GM18517 (cell line): Measurements from ENCODE around the gene DNAH6.

ENCODE experiments used
- ATAC-seq: cut with Tn5 transposase; IDR thresholded peaks from one replicate; pipeline ENCODE4 v1.9.1; 2021; ENCODE audit warnings: mild to moderate bottlenecking, moderate library complexity; ENCODE audit not compliant: unreplicated experiment

The DNAH6 gene

GRCh38 chr2:84686783-84687476 is 170.6 kb downstream of the DNAH6 start:
- no peak for ATAC-seq

- ATAC-seq, result no peak
Observed at GRCh38 chr2:84687498-84688149, 171.3 kb downstream of the DNAH6 start.

DNA sequence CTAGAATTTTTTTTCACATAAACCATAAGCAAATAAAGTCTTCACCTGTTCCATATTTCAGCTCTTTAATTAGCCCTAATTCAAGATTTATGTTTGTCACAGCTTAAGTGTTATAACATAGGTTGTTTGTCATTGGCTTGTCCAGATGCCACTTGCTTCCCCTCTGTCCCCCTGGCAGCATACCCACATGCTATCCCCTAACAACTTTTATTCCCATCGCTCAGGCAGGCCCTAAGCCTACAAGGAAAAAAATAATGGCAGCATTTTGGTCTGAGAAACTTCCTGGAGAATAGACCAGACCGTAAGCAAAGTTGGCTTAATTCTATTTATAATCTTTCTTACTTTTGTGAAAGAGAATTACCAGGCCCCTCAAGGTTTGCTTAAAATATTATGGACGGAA is 173.9 kb downstream of the DNAH6 start:
- no peak for ATAC-seq

- ATAC-seq, result no peak
Observed at GRCh38 chr2:84694088-84694622, 177.9 kb downstream of the DNAH6 start.

GRCh38 chr2:84697895-84698294 is 181.6 kb downstream of the DNAH6 start:
- ATAC-seq, result no peak

GRCh38 chr2:84700006-84700405 is 183.7 kb downstream of the DNAH6 start:
- no peak for ATAC-seq

DNA sequence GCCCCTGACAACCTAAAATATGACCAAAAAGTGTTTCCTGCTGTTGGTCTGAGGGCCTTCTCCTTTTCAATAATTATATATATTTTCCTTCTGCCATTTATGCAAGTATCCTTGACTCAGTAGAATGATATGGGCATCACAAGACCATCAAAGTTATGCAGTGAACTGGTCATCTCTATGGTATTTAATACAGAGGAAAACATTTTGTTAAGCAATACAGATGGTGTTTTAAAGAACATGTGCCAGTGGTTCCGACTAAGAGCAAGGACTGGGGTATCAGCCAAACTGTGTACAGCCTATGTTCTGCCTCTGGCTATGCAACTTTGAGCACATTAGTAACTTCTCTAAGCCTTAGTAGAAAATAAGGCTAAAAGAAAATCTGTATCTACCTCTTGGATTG is 185.6 kb downstream of the DNAH6 start:
- ATAC-seq, result no peak

DNA sequence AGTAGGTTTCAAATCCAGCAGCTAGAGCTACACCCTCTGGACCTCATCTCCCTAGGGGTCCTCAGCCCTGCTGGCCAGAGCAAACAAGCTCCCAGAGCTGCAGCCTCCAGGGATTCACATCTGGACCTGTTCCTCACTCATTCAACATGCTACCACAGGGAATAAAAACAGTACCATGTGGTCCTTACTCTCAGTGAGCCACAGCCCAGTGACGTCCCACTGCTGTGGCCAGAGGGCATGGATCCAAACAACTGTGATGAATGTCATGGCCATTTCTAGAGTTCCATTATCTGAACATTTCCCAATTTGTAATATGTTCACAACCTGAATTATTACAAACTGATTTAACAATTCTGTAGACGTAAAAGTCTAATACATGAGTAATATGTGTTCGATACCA is 186.6 kb downstream of the DNAH6 start:
- no peak for ATAC-seq

- no peak for ATAC-seq
Observed at GRCh38 chr2:84703831-84704230, 187.5 kb downstream of the DNAH6 start.

DNA sequence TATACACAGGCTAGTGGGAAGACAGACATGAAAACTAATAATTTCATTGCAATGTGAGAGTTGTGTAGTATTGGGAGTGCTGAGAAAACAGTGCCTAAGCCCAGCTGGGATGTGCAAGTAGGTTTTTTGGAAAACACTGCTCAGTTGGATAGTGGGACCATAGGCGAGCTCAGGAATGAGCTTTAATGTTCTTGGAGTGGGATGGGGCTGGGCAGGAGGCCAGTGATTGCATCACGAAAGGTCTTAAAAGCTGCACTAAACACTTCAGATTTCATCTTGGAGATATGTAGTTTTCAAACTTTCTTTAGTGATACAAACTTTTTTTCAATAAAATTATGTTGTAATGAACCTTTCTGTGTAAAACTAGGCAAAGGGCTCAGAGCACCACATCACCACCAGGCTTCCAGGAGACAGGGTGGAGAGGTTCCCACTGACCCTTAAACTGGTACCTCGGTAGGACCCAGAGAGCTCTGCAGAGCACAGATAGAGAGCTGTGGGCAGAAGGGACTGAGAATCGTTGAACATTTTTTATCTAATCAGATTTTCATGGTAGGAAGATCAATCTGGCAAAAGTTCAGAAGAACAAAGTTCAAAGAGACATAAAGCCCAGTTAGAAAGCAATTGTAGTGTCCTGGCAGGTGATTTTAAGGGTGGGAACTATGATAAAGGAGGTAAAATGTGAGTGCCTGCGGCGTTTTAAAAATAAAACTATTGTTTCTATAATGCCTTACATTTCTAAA is 188.4 kb downstream of the DNAH6 start:
- no peak for ATAC-seq

DNA sequence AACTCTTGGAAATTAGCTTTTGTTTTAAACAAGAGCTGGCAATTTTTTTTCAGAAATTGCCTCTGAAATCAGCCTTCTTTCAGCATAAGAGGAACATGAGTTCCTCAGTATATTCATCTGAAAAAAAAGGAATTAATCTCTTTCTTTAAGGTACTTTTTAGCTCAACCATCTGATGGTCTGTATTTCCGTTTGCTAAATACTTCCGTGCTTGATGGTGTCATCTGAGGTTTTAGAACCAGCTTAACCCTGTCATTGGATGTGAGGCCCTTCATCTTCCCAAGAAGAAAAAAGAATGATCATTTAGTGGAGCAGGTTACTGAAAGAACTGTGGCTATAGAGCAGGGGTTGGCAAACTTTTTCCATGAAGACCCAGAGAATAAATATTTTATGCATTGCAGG is 189.6 kb downstream of the DNAH6 start:
- ATAC-seq, result no peak

GRCh38 chr2:84708442-84708841 is 192.1 kb downstream of the DNAH6 start:
- ATAC-seq, result no peak

- no peak for ATAC-seq
Observed at GRCh38 chr2:84711651-84712050, 195.4 kb downstream of the DNAH6 start.

DNA sequence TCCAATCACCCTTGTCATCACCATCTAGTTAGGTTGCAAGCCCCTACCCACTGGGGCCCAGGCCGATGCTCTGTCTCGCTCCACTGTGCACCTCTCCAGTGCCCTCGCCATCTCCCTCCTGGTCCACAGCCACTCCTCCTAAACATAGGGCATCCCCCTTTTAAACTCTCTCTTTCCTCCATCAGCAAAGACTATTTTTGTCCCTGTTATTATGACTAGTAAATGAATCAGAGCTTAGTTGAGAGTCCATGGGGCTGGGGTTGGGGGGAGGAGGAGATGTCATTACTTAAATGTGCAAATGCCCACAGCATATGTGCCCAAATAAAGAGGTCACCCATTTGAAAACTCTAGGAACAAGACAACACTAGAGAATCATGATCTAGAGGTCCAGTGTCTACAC is 197.1 kb downstream of the DNAH6 start:
- no peak for ATAC-seq

- no peak for ATAC-seq
Observed at GRCh38 chr2:84716564-84716963, 200.3 kb downstream of the DNAH6 start.

DNA sequence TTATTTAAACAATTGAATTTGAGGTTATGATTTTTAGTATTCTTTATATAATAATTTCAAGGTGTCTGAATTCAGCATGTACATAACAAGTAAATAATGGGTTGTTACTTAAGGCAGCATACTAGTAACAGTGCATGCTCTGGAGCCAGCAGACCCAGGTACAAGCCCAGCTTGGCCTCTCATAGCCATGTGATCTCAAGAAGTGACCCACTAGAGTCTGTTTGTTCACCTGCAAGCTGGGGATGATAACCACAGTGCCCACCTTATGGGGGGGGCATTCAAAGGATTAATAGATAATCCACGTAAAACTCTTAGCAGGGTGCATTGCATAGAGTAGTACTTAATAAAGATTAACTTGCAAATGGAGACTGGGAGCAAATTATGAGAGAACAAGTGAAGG is 201.0 kb downstream of the DNAH6 start:
- no peak for ATAC-seq

- ATAC-seq, result no peak
Observed at GRCh38 chr2:84719434-84719833, 203.1 kb downstream of the DNAH6 start.

DNA sequence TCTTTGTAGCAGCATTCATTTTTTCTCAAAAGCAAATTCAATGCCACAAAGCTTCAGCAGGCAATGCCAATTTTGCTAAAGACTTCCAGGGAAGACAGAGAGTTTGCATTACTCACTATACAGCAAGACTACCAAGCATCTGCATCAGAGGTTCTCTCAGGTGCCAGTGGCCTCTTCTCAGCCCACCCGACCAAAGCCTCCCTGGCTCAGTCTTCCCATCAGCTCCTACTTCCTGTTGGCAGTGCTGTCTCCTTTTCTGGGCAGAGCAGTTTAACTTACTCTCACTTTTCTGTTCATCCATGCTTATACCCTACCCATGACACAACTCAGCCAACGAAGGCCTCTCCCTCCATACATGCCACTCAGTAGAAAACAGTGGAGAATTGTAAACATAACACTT is 207.5 kb downstream of the DNAH6 start:
- ATAC-seq, result no peak

DNA sequence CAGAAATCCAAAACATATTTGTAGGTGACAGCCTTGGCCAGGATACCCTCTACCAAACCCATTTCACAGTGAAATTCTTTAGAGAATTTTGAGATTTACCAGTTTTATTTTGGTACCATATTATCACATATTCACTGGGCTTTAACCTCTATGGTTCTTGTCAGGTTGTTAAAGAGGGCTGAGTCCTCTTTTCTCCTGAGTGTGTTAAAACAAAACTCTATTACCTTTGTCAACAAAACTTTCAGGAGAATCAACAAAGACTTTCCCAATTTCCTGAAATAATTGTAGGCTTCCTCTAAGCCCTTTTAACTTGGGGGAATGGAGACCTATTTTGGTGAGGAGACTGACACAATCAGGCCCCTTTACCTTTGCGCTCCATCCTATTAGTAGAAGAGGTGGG is 209.4 kb downstream of the DNAH6 start:
- no peak for ATAC-seq

DNA sequence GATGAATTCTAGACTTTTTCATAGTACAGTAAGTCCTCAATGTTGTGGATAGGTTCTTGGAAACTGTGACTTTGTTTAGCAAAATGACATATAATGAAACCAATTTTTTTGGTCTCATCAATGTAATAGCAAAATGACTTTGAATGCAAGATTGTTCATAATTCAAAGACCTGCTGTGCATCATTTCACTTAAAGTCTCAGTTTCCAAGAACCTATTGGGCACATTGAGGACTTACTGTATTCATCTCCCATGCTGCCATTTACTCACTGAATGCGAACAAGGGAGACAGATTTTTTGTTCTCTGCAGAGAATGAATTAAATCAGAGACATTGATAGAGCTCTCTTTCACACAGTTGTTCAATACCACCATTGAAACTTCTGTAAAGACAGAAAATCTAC is 211.0 kb downstream of the DNAH6 start:
- ATAC-seq, result no peak

GRCh38 chr2:84729224-84729623 is 212.9 kb downstream of the DNAH6 start:
- ATAC-seq, result no peak

GRCh38 chr2:84731185-84731584 is 214.9 kb downstream of the DNAH6 start:
- no peak for ATAC-seq
